Karpas-422 (cell line): ENCODE data around the gene DPH3. TPM values are rescaled to one million over a fixed set of nuclear protein-coding genes. Genes with fewer than 3 reads are reported as not detected.

ENCODE experiments used
- DNase-seq: peaks from one replicate; pipeline ENCODE4 v3.0.0-alpha.2; 2015
- H2AFZ ChIP-seq: fragments of 200-600 bp; sonication (generic); 2 replicates; pipeline ENCODE4 v1.6.1; 2014; ENCODE audit warnings: antibody characterized with exemption, low read length, mixed read lengths
- H3K27ac ChIP-seq: fragments of 200-600 bp; sonication (generic); 2 replicates; pipeline ENCODE4 v1.5.1; 2014; ENCODE audit warnings: mild to moderate bottlenecking, low read length, moderate library complexity
- H3K27me3 ChIP-seq: fragments of 200-600 bp; sonication (generic); 2 replicates; pipeline ENCODE4 v1.6.1; 2014; ENCODE audit warnings: low read length, mixed read lengths
- H3K36me3 ChIP-seq: fragments of 200-600 bp; sonication (generic); 2 replicates; pipeline ENCODE4 v1.6.1; 2014; ENCODE audit warnings: low read length, mixed read lengths; ENCODE audit not compliant: insufficient read depth
- H3K4me1 ChIP-seq: fragments of 200-600 bp; sonication (generic); 2 replicates; pipeline ENCODE4 v1.6.1; 2014; ENCODE audit warnings: mild to moderate bottlenecking, low read length, mixed read lengths
- H3K4me2 ChIP-seq: fragments of 200-600 bp; sonication (generic); 2 replicates; pipeline ENCODE4 v1.6.1; 2014; ENCODE audit warnings: low read length, low read depth, mild to moderate bottlenecking; ENCODE audit not compliant: poor library complexity, severe bottlenecking
- H3K4me3 ChIP-seq: fragments of 200-600 bp; sonication (generic); 2 replicates; pipeline ENCODE4 v1.5.1; 2014; ENCODE audit warnings: mild to moderate bottlenecking, antibody characterized with exemption, low read length, mixed read lengths
- H3K79me2 ChIP-seq: fragments of 200-600 bp; sonication (generic); 2 replicates; pipeline ENCODE4 v1.6.1; 2014; ENCODE audit warnings: mild to moderate bottlenecking, low read length, mixed read lengths
- H3K9ac ChIP-seq: fragments of 200-600 bp; sonication (generic); 2 replicates; pipeline ENCODE4 v1.6.0; 2014; ENCODE audit warnings: low read length
- H3K9me2 ChIP-seq: fragments of 200-600 bp; sonication (generic), shearing (Covaris generic); replicated peaks from 2 replicates; pipeline ENCODE4 v1.6.0; 2014; ENCODE audit warnings: mild to moderate bottlenecking, low read length, moderate library complexity; ENCODE audit not compliant: insufficient read depth
- H3K9me3 ChIP-seq: fragments of 300-700, 200-600 bp; sonication (generic); 2 replicates; pipeline ENCODE4 v1.6.1; 2014; ENCODE audit warnings: low read length, mixed read lengths
- H4K20me1 ChIP-seq: fragments of 200-600 bp; sonication (generic); 2 replicates; pipeline ENCODE4 v1.6.1; 2014; ENCODE audit warnings: mild to moderate bottlenecking, antibody characterized with exemption, low read length, low read depth; ENCODE audit not compliant: insufficient read depth
- total RNA-seq: library from RNA; depleted of rRNA; stranded (reverse); fragments of >200 nt; shearing (Covaris generic); gene quantifications from 2 replicates; pipeline ENCODE4 v1.2.3, GENCODE V29; 2014; ENCODE audit warnings: low replicate concordance

Gene DPH3
- total RNA-seq, 1 experiment from 2014 or later: 22.2 TPM

GRCh38 chr3:16272588-16272987 is 7.8 kb upstream of the DPH3 start:
- Histone ChIP-seq H3K4me2 (no peak overlapping the region), H3K36me3 (peaks cover 48% of the 10 kb centered on the region), H3K27me3 (no peaks in the 10 kb centered on the region), H2AFZ (no peak overlapping the region), H3K27ac (no peak overlapping the region), H3K79me2 (peaks cover 33% of the 10 kb centered on the region), H3K4me3 (no peak overlapping the region), H3K9ac (no peak overlapping the region), H3K4me1 (peaks cover 14% of the 10 kb centered on the region), H3K9me2 (no peaks in the 10 kb centered on the region), H3K9me3 (no peaks in the 10 kb centered on the region), H4K20me1 (no peaks in the 10 kb centered on the region)
- no peak for DNase-seq

GRCh38 chr3:16270855-16271254 is 6.1 kb upstream of the DPH3 start:
- Histone ChIP-seq H2AFZ (no peak overlapping the region), H4K20me1 (0 out of 2 replicates have a peak, but pooled peaks cover 3% of the 10 kb centered on the region), H3K27ac (no peak overlapping the region), H3K4me3 (no peak overlapping the region), H3K36me3 (peaks cover 43% of the 10 kb centered on the region), H3K4me1 (peaks cover 31% of the 10 kb centered on the region), H3K9me3 (no peaks in the 10 kb centered on the region), H3K9ac (no peak overlapping the region), H3K27me3 (no peaks in the 10 kb centered on the region), H3K4me2 (no peak overlapping the region), H3K9me2 (no peaks in the 10 kb centered on the region), H3K79me2 (peaks cover 46% of the 10 kb centered on the region)
- DNase-seq: no peak

GRCh38 chr3:16266714-16267113 is 2.0 kb upstream of the DPH3 start:
- Histone ChIP-seq H3K79me2 (peaks cover 82% of the 10 kb centered on the region), H3K4me1 (peaks cover 48% of the 10 kb centered on the region), H3K4me3 (peak overlapping the region; percentile 74; the same call in 1 of the 2 replicates), H3K9me3 (no peaks in the 10 kb centered on the region), H3K9ac (peak overlapping the region; percentile 77), H3K4me2 (peak overlapping the region; percentile 68), H3K27me3 (no peaks in the 10 kb centered on the region), H3K36me3 (peaks cover 22% of the 10 kb centered on the region), H4K20me1 (0 out of 2 replicates have a peak, but pooled peaks cover 6% of the 10 kb centered on the region), H3K27ac (peak overlapping the region; percentile 36), H2AFZ (no peak overlapping the region), H3K9me2 (no peaks in the 10 kb centered on the region)
- DNase-seq: no peak

GRCh38 chr3:16265455-16265786 is 678 bp upstream of the DPH3 start:
- 0 out of 2 replicates have a peak, but pooled peaks cover 6% of the 10 kb centered on the region for H4K20me1 ChIP-seq
- no peak overlapping the region; the same call in 1 of the 2 replicates for H2AFZ ChIP-seq
- H3K9me2 ChIP-seq: no peaks in the 10 kb centered on the region
- H3K27me3 ChIP-seq: no peaks in the 10 kb centered on the region
- peak overlapping the region; percentile 68 for H3K4me2 ChIP-seq
- H3K4me1 ChIP-seq: peaks cover 48% of the 10 kb centered on the region
- no peak for DNase-seq
- no peaks in the 10 kb centered on the region for H3K9me3 ChIP-seq
- peaks cover 19% of the 10 kb centered on the region; the same call in 1 of the 2 replicates for H3K36me3 ChIP-seq
- H3K4me3 ChIP-seq: peak overlapping the region; percentile 74
- peak overlapping the region; percentile 77 for H3K9ac ChIP-seq
- peaks cover 78% of the 10 kb centered on the region for H3K79me2 ChIP-seq
- no peak overlapping the region; the same call in 1 of the 2 replicates for H3K27ac ChIP-seq

- 0 out of 2 replicates have a peak, but pooled peaks cover 6% of the 10 kb centered on the region for H4K20me1 ChIP-seq
- DNase-seq: peak; percentile 52
- H3K9ac ChIP-seq: peak overlapping the region; percentile 83
- H3K9me3 ChIP-seq: no peaks in the 10 kb centered on the region
- peaks cover 68% of the 10 kb centered on the region for H3K79me2 ChIP-seq
- H3K36me3 ChIP-seq: peaks cover 9% of the 10 kb centered on the region; the same call in 1 of the 2 replicates
- H3K27me3 ChIP-seq: no peaks in the 10 kb centered on the region
- H3K27ac ChIP-seq: no peak overlapping the region
- no peaks in the 10 kb centered on the region for H3K9me2 ChIP-seq
- peaks cover 48% of the 10 kb centered on the region for H3K4me1 ChIP-seq
- peak overlapping the region; percentile 89; the same call in 1 of the 2 replicates for H2AFZ ChIP-seq
- peak overlapping the region; percentile 74 for H3K4me3 ChIP-seq
- peak overlapping the region; percentile 87 for H3K4me2 ChIP-seq
These were observed 502 bp downstream of the DPH3 start for GRCh38 chr3:16264174-16264707.

- peaks cover 12% of the 10 kb centered on the region; the same call in 1 of the 2 replicates for H3K36me3 ChIP-seq
- H4K20me1 ChIP-seq: 0 out of 2 replicates have a peak, but pooled peaks cover 6% of the 10 kb centered on the region
- no peaks in the 10 kb centered on the region for H3K9me3 ChIP-seq
- H3K4me1 ChIP-seq: peaks cover 30% of the 10 kb centered on the region
- no peaks in the 10 kb centered on the region for H3K9me2 ChIP-seq
- H3K9ac ChIP-seq: no peak overlapping the region
- H3K4me3 ChIP-seq: no peak overlapping the region
- DNase-seq: no peak
- H3K79me2 ChIP-seq: peaks cover 50% of the 10 kb centered on the region
- no peaks in the 10 kb centered on the region for H3K27me3 ChIP-seq
- no peak overlapping the region for H3K27ac ChIP-seq
- no peak overlapping the region for H2AFZ ChIP-seq
- no peak overlapping the region for H3K4me2 ChIP-seq
These were observed 2.6 kb downstream of the DPH3 start for GRCh38 chr3:16262174-16262573.

GRCh38 chr3:16260046-16260445 is 4.7 kb downstream of the DPH3 start:
- Histone ChIP-seq H3K27ac (no peak overlapping the region), H4K20me1 (0 out of 2 replicates have a peak, but pooled peaks cover 3% of the 10 kb centered on the region), H3K4me3 (no peak overlapping the region), H3K9me3 (no peaks in the 10 kb centered on the region), H3K27me3 (no peaks in the 10 kb centered on the region), H3K9ac (no peak overlapping the region), H3K4me1 (peaks cover 14% of the 10 kb centered on the region), H3K79me2 (peaks cover 29% of the 10 kb centered on the region), H3K9me2 (no peaks in the 10 kb centered on the region), H3K4me2 (no peak overlapping the region), H3K36me3 (peaks cover 12% of the 10 kb centered on the region; the same call in 1 of the 2 replicates), H2AFZ (no peak overlapping the region)
- DNase-seq: no peak

- Histone ChIP-seq H3K4me3 (no peak overlapping the region), H4K20me1 (0 out of 2 replicates have a peak, but pooled peaks cover 3% of the 10 kb centered on the region), H3K4me2 (no peak overlapping the region), H3K79me2 (peaks cover 20% of the 10 kb centered on the region), H2AFZ (no peak overlapping the region), H3K9me3 (no peaks in the 10 kb centered on the region), H3K9ac (no peak overlapping the region), H3K4me1 (peaks cover 11% of the 10 kb centered on the region), H3K36me3 (peaks cover 12% of the 10 kb centered on the region; the same call in 1 of the 2 replicates), H3K27ac (no peak overlapping the region), H3K9me2 (no peaks in the 10 kb centered on the region), H3K27me3 (no peaks in the 10 kb centered on the region)
- DNase-seq: no peak
These were observed 5.9 kb downstream of the DPH3 start for GRCh38 chr3:16258866-16259265.
